GM06990 (cell line): ENCODE data around the gene BHLHE40.

Experiments
- DNase-seq: peaks from one replicate; pipeline ENCODE4 v3.0.0-alpha.2; 2011; ENCODE audit not compliant: insufficient read length; ENCODE audit errors: extremely low read depth
- H3K27me3 ChIP-seq: replicated peaks from 2 replicates; pipeline ENCODE4 v1.6.0; 2011; ENCODE audit warnings: low read length; ENCODE audit not compliant: control insufficient read depth, insufficient read depth
- H3K36me3 ChIP-seq: 2 replicates; pipeline ENCODE4 v1.5.1; 2011; ENCODE audit warnings: low read length; ENCODE audit not compliant: control insufficient read depth, insufficient read depth
- H3K4me3 ChIP-seq: replicated peaks from 2 replicates; pipeline ENCODE4 v1.5.1; 2011; ENCODE audit warnings: low read depth, mild to moderate bottlenecking, control low read depth, low read length
- CTCF ChIP-seq: IDR thresholded peaks from 2 replicates; pipeline ENCODE4 v1.5.1; 2011; ENCODE audit warnings: low read length, control low read depth, mild to moderate bottlenecking, inconsistent platforms; ENCODE audit not compliant: insufficient read depth, poor library complexity, severe bottlenecking

The BHLHE40 gene

DNA sequence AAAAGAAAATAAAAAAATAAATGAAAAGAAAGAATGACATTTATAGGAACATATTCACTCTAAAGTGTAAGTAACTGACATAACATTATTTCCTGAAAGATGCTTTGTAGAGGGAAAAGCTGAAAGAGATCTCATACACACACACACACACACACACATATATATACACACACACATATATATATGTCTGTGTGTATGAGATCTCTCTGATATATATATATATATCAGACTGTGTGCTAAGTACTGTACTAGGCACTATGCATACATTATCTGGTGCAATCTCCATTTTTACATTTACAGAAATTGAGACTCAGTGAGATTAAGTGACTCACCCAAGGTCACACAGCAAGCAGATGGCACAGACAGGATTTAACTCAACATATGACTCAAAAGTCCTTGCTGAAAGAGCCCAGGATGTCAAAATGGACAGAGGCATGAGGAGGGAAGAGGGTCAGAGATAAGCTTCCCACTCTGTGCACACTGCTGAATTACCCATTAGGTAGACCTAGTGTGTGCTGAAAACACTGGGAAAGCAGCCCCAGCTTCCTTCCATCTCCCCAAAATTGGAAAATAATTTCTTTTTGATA lies 15.0 kb downstream of the BHLHE40 start:
- H3K4me3 ChIP-seq, result no peak overlapping the region
- TF ChIP-seq CTCF, result no peak
- no peak for DNase-seq
- no peaks in the 10 kb centered on the region for H3K36me3 ChIP-seq
- H3K27me3 ChIP-seq, result no peaks in the 10 kb centered on the region

GRCh38 chr3:4994823-4995499 lies 15.7 kb downstream of the BHLHE40 start:
- Histone ChIP-seq H3K36me3 (no peaks in the 10 kb centered on the region), H3K4me3 (no peak overlapping the region), H3K27me3 (no peaks in the 10 kb centered on the region)
- TF ChIP-seq CTCF, result no peak
- DNase-seq, result peak; percentile 54

DNA sequence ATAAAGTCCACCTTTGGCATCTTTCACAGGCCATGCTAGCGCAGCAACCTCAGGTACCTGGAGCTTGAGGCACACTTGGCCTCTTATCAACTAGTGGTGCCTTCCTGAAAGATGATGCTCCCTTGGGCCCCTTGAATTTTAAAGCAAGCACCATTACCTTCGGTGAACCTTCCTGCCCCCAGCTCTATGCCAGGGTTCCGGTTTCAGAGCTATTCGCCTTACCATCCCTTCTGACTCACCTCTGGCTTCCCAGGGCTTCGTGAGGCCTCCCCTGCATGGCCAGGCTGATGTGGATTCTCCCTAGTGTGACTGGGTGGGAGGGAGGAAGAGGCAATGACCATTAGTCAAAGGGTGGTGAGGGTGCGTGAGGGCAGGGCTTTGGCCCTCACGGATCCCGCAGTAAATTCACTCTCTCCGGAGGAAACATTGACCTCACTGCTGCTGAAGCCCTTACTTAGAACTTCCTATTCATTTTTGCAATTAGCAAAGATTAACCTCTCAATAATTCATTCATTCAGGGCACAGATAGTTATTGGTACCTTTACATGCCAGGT lies 16.3 kb downstream of the BHLHE40 start:
- Histone ChIP-seq H3K36me3 (no peaks in the 10 kb centered on the region), H3K4me3 (no peak overlapping the region), H3K27me3 (no peaks in the 10 kb centered on the region)
- no peak for DNase-seq
- TF ChIP-seq CTCF, result no peak

DNA sequence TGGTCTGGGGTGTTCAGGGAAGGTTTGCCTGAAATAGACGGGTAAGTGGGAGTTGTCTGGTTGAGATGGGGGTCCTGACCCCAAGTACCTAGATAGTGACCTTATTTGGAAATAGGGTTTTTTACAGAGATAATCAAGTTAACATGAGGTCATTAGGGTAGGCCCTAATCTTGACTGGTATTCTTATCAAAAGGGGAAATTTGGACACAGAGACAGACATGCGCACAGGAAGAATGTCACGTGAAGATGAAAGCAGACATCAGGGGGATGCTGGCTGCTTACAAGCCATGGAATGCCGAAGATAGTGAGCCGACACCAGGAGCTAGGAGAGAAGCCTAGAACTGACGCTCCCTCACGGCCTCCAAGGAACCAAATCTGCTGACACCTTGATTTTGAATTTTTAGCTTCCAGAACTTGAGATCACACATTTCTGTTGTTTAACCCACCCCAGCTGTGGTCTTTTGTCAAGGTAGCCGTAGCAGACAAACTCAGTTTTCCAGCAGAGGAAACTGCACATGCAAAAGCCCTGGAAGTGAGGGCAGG lies 17.1 kb downstream of the BHLHE40 start:
- Histone ChIP-seq H3K27me3 (no peaks in the 10 kb centered on the region), H3K36me3 (no peaks in the 10 kb centered on the region), H3K4me3 (no peak overlapping the region)
- TF ChIP-seq CTCF, result no peak
- DNase-seq, result no peak

GRCh38 chr3:4996771-4997291 lies 17.6 kb downstream of the BHLHE40 start:
- Histone ChIP-seq H3K4me3 (no peak overlapping the region), H3K36me3 (no peaks in the 10 kb centered on the region), H3K27me3 (no peaks in the 10 kb centered on the region)
- no peak for DNase-seq
- no peak for TF ChIP-seq CTCF
